Amniotic stem cell (primary cell): ENCODE measurements around the gene UBE2H.
"Not testable (repeated sequence)": the region's sequence is repeated elsewhere in the genome, so short reads cannot be mapped to it uniquely, and the experiment has no call there.

Source experiments
- DNase-seq: peaks from one replicate; lab custom pipeline; 2025; lab: John Stamatoyannopoulos, UW

UBE2H gene

DNA sequence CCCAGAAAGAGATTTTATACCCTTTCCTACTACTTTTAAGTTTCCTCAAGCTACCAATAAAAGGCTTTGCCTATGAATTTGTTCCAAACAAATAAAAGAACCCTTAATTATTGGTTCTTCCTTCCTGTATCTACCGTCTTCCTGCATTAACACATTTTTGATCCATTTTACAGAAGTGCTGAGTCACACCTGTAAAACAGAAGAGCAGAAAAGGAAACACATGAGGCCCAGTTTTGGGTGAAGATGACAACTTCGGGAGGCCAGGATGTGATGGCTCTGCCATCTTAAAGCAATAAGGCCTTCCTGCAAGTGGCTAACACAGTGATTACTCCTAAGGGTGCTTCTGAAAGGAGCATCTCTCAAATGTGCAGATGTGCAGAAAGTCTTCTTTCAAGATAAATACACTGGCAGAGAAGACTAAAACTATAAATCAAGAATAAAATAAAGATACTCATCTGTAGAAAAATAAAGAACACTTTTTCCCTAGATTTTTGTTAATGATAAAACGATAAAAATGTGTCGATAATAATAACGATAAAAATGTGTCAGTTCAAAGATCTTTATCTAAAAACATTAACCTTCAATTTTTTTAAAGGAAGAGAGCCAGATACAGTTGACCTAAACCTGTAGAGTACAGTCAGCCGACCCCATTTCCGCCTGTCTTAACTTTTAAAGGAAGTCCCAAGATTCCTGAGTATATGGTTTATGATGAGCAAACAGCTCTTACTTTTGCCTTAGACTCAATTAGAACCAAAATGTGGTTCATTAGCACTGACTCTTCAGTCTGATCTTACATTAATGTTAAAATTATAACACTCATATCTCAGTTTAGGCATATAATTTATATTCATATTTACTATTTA lies 108.6 kb downstream of the UBE2H start:
- DNase-seq, result no peak

DNA sequence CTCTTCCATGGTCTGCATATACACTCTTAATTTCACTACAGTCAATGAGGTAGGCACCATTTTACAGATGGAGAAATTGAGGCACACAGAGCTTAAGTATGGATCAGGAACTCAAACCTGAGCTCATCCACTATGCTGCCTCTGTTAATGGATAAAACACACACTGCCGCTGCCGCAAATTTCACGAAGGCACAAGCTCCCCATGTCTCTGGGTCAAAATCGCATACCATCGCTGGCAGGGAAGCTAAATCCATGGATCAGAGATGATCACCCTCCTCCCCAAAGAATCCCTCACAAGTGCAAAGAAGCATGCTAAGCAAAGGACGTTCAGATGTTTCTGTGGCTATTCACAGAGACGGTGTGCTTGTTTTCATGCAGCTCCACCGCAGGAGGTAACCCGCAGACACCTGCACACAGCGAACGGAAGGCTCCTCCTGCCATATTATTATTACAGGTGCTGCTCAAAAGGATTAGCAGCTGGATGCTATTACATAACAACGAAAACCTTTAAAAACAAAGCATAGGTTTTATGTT lies 109.3 kb downstream of the UBE2H start:
- no peak for DNase-seq

- no peak for DNase-seq
Measured at GRCh38 chr7:129841465-129841864, 111.3 kb downstream of the UBE2H start.

DNA sequence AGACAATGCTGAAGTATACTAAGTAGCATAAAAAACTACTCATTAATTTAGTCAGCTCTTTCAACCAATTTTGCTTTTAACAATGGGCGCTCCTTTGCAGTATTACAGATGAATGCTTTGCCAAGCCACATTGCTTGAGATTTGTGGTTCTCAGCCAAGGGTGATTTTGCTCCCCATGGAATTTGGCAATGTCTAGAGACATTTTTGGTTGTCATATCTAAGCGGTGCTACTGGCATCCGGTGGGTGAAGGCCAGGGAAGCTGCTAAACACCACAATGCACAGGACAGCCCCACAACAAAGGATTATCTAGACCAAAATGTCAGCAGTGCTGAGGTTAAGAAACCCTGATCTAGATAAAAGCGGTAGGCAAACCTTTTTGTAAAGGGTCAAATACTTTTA lies 112.0 kb downstream of the UBE2H start:
- DNase-seq, result no peak

GRCh38 chr7:129836983-129837382 lies 115.8 kb downstream of the UBE2H start:
- DNase-seq, result no peak

DNA sequence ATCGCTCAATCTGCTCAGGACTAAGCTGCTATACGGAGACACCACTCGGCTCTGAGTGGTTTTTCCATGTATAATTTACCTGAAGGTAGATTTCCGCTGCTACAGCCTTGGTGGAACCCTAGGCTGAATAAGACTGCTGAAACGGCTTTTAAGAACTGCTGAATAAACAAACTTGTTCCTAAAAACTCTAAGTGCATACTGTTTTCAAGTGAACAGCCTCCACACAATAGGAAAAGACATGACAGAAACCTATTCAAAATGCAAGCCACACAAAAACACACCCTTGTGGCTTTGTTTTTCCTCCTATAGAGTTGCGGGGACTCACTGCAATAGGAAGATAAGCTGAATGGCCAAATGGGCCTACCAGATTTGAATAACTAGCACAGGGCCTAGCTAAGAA lies 117.2 kb downstream of the UBE2H start:
- no peak for DNase-seq

DNA sequence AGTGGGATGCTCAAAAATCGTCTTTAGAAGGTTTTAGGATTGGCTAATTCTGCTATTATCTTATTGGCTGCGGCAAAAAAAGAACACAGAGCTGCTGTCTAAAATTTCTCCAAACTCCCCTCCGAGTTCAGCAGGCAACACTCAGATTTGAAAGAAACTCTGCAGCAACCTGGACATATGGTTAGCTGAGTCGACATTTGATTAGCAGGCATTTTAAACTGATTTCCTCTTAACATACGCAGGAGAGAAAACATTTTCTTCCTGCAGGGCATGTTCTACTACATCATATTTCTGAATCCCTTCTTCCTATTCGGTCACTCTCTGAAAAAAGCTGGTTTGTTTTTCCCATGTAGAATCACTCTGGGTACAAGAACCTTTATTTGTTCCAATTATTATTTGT lies 119.4 kb downstream of the UBE2H start:
- not testable (repeated sequence) for DNase-seq

- DNase-seq, result no peak
Measured at GRCh38 chr7:129832701-129833227, 120.0 kb downstream of the UBE2H start.

DNA sequence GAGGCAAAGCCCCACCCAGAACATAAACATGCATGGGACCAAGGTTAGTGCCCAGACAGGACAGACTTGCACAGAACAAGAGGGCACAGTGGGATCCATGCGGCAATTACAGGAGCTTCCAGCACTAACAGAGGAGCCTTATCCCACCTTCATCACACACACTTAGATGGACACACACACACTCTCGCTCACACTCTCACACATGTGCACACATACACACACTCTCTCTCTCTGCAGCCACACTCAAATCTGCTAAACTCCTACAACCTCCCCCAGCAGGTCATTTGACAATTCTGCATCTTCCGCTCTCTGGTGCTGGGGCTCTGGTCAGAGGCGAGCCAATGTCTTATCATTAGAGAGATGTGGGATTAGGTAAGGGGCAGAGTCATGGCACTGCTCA lies 120.5 kb downstream of the UBE2H start:
- no peak for DNase-seq

DNA sequence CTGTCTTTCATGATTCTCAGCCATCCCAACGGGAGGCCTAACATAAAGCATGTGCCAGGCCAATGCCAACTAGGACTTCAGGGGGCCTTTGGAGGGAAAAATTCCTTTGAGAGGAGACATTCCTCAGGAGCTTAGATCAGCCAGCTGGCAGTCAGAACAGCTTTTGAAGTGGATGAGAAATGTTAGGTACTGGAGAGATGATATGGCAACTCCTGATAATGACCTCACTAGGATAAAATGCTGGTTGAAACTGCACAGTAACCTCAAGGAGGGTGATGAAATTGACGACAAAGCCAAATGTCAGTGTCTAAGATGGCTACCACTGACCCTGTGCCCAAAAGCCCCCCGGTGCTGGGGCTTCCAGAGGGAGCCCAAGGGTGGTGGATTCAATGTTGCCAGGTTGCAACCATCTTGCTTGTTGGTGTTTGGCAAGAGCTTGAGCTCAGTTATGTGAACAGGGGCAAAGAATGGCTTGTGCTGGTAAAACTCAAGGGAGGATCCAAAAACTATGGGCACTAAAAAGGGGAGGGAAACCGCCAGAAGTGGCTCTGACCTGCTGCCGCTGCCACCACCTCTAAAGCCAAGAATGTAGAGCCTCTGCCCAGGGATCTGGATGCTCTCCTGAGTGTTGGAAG lies 121.2 kb downstream of the UBE2H start:
- peak; percentile 24 for DNase-seq

- no peak for DNase-seq
Measured at GRCh38 chr7:129830949-129831348, 121.8 kb downstream of the UBE2H start.

DNA sequence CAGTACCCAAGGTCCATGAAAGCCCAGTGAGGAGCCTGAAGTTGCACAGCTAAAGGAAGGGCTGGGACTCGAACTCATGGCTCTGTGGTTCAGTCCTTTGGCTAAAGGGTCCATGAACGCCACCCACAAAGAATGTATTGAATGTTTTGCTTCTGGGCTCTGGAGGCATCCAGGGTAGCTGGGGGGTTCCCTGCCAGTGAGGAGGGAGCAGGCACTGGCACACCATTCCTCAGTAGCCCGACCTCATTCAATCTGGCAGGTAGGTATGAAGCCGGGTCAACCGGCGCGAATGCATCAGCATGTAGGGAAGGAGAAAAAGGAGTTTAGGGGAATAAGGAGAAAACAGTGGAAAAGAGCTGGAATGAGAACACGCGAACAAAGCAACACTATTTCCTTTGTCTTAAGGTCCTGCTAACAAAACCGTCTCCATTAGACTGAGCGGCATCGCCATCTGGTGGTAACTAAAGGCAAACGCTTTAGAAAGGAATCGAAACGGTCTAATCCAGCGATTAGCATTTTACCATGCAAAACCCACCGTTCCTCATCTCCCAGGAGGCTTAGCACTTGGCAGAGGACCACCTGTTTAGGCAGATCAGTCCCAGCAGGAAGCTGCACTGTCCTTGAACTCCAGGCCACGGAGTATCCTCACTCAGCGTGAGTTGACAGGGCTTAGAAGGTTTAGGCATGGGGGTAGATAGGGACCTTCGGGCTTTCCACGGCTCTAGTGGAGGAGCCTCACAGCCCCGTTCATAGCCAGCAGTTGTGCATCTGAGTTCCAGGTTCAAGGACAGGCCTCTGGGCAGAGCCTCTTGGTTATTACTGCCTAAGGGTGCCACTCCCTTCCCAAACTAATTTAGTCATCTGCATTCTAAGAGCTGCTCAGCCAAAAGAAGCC lies 122.8 kb downstream of the UBE2H start:
- peak; percentile 46 for DNase-seq

- DNase-seq, result no peak
Measured at GRCh38 chr7:129828989-129829736, 123.6 kb downstream of the UBE2H start.

DNA sequence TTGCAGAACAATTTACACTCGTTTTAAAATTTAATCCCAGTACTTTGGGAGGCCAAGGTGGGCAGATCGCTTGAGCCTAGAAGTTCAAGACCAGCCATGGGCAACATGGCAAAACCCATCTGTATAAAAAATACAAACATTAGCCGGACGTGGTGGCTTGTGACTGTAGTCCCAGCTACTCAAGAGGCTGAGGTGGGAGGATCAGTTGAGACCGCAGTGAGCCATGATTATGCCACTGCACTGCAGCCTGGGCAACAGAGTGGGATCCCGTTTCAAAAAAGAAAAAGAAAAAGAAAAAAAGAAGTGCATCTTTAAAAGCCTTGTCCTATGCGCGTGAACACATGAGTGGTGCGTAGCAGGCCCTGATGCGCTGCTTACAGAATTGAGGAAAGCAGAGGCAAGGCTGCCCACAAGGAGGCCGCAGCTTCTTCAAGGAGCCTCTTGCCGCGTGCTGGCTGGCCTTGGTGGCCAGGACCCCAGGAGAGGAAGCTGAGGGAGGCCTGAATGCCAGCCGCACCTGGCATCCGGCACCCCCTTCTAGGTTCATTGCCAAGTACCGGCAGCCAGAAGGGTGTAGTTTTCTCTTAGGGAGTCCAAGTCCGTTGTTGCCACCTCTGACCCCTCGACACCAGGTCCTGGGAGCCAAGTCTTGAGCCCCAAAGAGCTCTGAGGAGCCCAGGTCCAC lies 124.5 kb downstream of the UBE2H start:
- DNase-seq, result no peak

GRCh38 chr7:129827467-129827990 lies 125.2 kb downstream of the UBE2H start:
- no peak for DNase-seq

GRCh38 chr7:129826895-129827294 lies 125.9 kb downstream of the UBE2H start:
- not testable (repeated sequence) for DNase-seq

DNA sequence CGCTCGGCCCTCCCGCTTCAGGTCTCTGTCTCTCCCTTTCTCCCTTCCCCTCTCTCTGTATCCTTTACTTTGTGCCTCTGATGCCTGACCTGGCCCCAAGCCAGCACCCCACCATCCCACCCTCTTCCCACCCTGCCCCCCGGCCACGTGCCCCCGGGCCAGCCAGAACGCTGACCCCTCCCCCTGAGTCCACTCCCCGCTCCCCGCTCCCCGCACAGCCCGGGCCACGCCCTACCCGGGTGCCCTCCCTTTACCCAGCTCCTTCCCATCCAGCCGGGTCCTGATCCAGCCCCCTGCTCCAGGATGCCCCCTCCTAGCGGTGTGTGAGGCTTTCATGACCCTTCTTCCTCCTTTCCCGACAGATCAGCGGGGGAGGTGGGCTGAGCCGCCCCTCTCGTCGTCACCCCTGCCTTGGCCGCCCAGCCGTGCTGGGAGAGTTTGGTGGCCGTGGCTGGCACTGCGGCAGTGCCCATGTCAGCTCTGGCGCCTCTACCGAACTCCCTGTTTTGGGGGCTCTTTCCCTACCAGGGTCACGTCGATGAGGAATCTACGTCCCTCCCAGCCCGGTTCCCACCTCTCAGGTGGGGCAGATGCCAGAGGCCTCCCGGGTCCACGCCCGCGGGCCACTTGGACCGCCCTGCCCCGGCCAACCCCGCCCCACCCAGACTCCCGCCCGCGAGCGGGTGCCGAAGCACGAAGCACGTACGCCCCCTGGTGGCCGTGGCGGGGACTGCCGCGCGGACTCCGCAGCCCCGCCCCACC lies 127.4 kb downstream of the UBE2H start:
- peak; percentile 42 for DNase-seq

- peak; percentile 28 for DNase-seq
Measured at GRCh38 chr7:129824291-129825208, 128.2 kb downstream of the UBE2H start.
